ENCODE data around the gene RPF1.
"Not testable (repeated sequence)": the region's sequence is repeated elsewhere in the genome, so short reads cannot be mapped to it uniquely, and the experiment has no call there.

RPF1 gene, protein sequence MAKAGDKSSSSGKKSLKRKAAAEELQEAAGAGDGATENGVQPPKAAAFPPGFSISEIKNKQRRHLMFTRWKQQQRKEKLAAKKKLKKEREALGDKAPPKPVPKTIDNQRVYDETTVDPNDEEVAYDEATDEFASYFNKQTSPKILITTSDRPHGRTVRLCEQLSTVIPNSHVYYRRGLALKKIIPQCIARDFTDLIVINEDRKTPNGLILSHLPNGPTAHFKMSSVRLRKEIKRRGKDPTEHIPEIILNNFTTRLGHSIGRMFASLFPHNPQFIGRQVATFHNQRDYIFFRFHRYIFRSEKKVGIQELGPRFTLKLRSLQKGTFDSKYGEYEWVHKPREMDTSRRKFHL

DNA sequence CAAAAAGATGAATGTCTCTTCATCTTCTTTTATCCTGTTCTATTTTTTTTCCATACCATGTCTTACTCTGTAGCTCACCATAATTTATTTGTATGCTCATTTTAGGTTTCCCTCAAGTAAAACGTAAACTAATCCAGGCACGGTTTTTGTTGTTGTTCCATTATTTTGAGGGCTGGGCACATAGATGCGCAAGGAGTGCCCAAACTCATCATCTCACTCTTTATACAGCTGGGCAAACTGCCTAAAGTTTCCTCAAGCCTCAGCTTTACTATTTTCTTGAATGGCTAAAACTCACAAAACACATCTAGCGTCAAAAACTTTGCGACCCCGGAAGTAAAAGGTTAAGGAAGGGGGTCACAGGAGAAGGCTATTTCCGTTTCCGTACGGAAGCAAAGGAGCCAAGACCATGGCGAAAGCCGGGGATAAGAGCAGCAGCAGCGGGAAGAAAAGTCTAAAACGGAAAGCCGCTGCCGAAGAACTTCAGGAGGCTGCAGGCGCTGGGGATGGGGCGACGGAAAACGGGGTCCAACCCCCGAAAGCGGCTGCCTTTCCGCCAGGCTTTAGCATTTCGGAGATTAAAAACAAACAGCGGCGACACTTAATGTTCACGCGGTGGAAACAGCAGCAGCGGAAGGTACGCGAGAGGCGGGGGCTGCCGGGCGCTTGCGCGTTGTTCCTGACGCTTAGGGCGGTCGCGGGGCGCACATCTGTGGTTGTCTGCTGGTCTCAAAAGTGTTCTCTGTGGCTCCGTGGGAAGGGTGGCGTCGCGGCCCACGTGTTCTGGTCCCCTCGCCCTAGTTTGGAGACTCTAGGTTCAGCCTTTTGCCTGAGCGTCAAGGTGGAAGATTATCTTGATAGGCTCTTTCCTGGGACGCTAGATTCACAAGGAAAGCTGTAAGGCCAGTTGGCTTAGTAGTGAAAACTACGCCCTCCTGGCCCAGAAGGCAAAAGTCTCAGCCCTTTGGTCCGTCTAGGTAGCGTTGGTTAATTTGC is at the start of gene RPF1:
RPF1 (plus strand) TSS at position 391 of the 993 bp plus-strand sequence; CDS start at position 407, 16 bp downstream.
- peak; percentile 87 for DNase-seq (ENCODE audit: low spot score)

DNA sequence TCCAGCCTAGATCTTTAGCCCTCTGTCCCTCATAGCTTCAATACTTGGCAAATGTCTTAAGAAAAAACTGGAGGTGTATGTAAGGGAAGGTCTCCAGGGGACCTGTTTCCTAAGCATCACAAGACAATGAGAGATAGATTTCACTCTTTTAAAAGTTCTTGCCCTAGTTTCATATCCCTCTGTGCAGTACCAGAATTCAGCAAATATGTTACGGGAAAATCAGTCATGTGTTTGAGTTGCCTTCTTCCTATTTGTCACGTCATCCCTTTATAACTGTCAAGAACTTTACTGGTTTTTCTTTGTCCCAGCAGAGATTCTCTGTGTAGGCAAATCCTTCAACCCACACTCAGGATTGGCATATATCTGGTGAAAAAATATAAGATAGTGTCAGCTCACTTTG is 48.5 kb upstream of the RPF1 start:
- no peak for DNase-seq (ENCODE audit: low spot score)

DNA sequence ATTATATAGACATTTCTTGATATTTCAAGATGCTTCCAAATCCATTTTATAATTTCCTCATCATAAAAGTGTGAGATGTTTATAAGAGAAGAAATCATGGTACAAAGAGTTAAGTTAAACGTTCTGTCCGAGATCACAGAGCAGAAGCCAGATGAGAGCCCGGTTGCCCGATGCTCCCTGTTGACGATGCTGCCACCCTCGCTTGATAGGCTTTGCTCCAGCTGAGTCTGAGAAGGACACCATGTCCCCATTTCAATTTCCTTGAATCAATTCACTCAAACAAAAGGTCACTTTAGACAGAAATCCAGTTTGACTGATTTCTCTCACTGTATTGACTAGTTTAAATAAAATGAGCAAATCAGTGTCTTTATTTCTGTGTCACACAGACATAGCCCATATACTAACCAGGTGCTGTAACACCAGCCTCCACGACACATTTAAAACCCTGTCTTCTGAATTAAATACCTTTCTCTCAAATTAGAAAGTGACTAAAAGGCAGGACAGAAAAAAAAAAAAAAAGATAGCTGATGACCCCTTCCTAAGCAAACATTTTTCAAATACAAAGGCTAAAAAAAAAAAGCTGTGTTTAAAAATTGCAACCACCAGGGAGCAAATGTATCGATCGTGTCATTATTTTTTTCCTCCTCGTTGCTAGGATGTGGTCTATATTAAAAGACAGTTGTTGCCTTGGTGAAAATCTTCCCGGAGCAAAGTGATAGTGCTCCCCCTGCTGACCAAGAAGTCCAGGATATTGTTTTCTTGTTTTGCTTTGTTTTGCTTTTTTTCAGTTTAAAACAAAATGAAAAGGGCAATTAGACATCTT is 45.6 kb upstream of the RPF1 start:
- peak; percentile 77 for DNase-seq (ENCODE audit: low spot score)

DNA sequence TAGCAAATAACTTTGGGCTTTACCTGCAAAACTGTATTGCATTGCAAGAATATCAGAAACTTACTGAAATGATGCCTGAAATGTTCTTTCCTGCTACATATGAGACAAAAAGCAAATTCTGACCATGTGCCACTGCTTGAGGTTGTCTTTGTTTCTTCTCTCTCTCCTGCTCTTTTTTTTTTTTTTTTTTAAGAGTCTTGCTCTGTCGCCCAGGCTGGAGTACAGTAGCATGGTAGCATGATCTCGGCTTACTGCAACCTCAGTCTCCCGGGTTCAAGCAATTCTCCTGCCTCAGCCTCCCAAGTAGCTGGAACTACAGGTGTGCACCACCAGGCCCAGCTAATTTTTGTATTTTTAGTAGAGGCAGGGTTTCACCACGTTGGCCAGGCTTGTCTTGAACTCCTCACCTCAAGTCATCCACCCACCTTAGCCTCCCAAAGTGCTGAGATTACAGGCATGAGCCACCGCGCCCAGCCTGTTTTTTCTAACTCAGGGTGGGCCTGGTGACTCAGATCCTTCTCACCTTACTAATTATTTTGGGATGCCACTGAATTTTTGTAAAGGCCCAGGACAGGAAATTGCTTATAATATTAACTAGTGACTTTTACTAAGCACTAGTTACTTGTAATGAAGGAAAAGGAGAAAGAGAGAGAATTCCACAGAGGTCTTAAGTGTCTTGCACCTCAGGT is 44.8 kb upstream of the RPF1 start:
- DNase-seq (ENCODE audit: low spot score), result no peak

DNA sequence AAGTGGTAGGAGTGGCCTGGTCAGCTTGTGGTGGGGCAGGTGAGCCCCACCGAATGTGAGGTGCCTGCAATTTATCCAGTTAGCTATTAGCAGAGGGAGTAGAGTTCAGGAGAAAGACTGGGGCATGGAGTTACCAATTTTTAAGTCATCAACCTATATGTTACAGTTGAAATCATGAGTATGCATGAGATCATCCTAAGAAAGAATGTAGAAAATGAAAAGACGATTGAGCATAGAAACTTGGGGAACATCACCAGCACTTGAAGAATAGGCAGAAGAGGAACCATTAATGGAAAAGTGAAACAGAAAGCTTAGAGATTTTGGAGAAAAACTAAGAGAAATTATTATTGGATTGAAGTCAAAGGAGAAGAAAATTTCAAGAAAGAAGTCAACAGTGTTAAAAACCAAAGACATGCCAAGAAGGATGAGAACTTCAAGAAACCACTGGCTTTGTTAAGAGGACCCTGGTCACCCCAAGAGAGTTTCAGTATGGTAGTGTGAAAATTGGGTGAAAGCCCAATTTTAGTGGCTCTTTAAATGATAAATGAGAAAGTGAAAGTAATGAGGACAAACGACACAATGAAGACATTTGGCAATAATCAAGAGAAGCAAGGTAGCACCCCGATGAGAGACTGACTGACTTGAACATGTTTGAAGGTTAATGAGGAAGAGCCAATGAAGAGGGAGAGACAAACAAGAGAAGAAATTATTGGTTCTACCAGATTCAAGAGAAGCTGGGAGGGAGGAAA is 44.1 kb upstream of the RPF1 start:
- DNase-seq (ENCODE audit: low spot score), result no peak

DNA sequence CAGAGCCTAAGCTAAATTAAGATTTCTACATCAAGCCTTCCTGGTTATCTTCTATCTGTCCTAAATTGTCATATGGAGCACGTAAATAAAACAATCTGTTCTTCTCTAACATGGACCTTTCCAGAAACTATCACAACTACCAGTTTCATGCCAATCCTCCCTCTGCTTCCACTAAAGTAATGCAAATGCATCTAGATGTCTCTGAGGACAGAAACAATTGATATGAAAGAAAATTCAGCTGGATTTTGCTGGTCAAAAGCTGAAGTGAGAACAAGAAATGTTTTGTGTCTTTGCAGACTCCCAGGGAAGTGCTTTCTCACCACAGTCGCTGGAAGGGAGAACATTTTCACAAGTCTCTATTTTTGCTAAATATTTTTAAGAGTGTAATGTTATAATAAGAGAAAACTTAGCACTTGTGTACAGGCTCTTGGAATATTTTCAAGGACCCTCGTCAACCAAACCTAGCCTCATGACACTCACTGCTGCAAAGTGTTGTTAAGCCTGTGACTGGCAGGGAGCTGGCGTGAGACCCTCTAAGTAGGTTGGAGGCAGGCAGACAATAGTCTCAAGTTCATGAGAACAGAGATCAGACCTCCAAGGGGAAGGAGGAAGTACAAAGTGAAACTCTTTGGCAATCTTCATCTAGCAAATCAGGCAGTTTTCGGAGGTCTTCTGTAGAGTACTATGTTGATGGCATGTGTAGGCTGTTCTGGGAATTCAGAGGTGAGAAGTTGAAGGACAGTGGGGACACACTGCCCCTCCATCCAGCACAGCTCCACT is 42.0 kb upstream of the RPF1 start:
- DNase-seq (ENCODE audit: low spot score), result no peak

DNA sequence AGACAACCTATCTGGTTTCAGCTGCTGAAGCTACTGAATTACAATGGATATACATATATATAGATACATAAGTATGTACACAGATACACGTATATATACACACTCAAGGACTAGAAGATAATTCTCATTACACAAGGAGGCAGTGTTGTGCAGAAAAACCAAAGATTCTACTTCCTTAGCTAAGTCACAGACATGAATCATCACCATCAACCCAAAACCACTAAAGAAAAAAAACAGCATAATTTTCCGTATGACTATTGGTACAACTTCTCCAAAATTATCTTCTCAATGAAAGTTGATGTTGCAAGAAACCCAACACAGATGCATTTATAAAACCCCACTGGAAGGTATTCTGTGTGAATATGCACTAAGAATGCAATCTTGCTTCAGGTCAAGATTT is 36.8 kb upstream of the RPF1 start:
- DNase-seq (ENCODE audit: low spot score), result peak; percentile 85

DNA sequence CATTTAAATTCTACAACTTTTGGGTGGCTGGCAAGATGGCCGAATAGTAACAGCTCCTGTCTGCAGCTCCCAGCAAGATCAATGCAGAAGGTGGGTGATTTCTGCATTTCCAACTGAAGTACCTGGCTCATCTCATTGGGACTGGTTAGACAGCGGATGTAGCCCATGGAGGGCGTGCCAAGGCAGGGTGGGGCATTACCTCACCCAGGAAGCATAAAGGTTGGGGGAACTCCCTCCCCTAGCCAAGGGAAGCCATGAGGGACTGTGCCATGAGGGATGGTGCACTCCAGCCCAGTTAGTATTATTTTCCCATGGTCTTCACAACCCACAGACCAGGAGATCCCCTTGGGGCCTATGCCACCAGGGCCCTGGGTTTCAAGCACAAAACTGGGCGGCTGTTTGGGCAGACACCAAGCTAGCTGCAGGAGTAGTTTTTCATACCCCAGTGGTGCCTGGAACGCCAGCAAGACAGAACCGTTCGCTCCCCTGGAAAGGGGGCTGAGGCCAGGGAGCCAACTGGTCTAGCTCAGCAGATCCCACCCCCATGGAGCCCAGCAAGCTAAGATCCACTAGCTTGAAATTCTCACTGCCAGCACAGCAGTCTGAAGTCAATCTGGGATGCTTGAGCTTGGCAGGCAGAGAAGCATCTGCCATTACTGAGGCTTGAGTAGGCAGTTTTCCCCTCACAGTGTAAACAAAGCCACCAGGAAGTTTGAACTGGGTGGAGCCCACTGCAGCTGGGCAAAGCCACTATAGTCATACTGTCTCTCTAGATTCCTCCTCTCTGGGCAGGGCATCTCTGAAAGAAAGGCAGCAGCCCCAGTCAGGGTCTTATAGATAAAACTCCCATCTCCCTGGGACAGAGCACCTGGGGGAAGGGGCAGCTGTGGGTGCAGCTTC is 36.1 kb upstream of the RPF1 start:
- not testable (repeated sequence) for DNase-seq (ENCODE audit: low spot score)

DNA sequence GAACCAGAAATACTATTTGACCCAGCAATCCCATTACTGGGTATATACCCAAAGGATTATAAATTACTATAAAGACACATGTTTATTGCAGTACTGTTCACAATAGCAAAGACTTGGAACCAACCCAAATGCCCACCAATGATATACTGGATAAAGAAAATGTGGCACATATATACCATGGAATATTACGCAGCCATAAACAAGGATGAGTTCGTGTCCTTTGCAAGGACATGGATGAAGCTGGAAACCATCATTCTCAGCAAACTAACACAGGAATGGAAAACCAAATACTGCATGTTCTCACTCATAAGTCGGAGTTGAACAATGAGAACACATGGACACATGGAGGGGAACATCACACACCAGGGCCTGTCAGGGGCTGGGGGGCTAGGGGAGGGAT is 30.4 kb upstream of the RPF1 start:
- not testable (repeated sequence) for DNase-seq (ENCODE audit: low spot score)

DNA sequence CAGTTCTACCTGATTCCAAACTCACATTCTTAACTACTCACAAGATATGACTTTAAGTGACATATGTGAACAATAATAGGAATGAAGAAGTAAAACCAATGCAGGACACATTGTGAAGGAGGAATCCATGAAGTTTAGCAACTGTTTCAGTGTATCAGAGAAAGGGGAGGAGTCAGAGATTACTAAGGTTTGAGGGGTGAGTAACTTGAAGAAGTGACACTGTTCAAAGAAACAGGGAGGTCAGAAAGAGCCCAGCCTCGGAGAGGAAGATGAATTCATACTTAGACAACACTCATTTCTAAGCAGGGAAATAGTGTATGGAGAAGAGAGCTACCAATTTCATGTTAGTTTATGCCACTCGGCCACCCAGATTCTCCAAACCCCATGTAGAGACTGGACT is 28.2 kb upstream of the RPF1 start:
- no peak for DNase-seq (ENCODE audit: low spot score)

DNA sequence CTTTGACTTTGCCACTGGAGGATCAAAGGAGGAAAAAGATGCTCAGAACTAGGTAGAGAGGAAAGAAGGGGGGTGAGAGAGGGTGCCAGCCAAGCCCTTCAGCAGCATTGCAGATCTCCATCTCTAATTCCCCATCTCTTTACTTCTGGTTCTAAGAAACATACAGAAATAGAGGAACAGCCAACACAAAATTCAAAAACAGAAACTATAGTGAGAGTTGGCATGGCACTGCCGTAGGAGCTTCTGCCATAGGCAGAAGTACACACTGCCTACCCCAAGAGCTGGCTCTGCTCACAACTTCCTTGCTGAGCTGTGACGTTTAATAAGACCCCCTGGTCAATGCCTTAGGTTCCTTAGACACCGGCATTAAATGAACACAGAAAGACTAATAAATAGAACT is 26.6 kb upstream of the RPF1 start:
- no peak for DNase-seq (ENCODE audit: low spot score)

DNA sequence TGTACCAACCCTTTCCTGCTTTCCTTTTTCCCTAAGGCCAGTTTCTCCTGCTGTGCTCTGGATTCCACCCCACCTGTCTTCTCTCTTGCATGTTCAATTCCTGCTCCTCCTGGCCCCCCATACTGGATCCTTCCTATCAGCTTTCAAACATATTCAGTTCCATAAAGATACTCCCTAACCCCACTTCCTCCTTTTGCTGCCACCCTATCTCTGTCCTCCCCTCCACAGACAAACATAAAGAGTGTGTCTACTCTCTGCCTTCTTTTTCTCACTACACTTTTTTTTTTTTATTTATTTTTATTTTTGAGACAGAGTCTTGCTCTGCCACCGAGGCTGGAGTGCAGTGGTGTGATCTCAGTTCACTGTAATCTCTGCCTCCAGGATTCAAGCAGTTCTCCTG is 16.9 kb upstream of the RPF1 start:
- DNase-seq (ENCODE audit: low spot score), result no peak

DNA sequence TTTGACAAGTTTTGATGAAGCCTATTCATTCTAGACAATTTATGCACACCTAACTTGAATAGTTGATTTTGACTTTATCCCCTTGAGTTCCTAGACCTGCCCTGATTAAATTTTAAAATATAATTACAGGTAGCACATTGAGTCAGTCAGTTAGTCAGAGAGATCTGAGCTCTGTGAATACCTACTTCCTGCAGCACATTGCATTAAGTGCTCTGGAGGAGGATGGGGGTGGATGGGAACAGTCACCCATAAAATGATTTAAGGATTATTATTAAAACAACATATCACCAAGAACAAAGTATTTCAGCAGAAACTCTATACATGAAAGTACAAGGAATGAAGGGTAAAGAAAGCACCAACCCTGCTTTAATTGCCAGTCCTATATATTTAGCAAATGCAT is 11.8 kb upstream of the RPF1 start:
- DNase-seq (ENCODE audit: low spot score), result no peak

DNA sequence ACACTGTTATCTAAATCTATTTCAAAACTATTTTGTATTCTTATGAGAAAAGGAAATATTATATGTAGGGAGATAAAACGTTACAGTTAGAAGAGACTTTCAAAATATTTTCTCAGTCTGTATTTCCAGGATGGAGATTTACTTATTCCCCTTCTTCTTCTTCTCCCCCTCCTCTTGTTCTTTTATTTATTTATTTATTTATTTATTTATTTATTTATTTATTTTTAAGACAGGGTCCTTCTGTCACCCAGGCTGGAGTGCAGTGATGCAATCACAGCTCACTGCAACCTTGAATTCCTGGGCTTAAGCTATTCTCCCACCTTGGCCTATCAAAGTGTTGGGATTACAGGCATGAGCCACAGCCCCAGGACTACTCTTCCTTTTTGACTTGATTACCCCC is 2.8 kb upstream of the RPF1 start:
- no peak for DNase-seq (ENCODE audit: low spot score)

DNA sequence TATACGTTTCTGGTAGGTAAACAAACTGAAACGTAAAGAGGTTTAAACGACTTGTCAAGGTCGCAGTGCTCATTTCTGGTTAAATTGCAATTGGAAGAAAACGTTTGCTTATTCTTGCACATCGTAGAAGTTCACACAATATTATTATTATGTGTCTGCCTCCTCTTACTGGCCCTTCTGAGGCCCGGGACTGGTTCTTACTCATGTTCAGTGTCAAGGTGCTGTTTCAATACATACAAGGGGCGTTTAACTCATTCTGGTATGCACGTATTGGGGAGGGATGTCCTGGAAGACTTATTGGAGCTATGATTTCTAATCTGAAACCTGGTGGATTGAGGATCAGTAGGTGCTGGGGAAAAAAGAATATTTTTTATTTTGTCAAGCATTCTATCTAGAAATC is 932 bp downstream of the RPF1 start:
- DNase-seq (ENCODE audit: low spot score), result no peak

DNA sequence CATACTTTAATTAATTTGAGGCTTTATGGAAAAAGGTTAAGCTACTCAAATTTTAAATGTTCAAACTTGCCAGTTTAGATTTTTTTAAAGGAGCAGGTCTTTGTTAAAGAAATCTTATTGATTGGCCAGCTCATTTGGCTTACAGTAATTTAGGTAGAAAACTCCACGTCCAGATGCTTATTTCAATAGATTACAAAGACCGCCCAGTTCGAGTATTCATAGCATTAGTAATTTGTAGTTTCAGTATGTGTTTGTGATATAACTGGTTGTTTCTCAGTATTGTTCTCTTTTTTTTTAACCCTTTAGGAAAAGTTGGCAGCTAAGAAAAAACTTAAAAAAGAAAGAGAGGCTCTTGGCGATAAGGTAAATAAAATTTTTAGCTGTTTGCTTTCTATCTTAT is 1.6 kb downstream of the RPF1 start:
- DNase-seq (ENCODE audit: low spot score), result no peak

DNA sequence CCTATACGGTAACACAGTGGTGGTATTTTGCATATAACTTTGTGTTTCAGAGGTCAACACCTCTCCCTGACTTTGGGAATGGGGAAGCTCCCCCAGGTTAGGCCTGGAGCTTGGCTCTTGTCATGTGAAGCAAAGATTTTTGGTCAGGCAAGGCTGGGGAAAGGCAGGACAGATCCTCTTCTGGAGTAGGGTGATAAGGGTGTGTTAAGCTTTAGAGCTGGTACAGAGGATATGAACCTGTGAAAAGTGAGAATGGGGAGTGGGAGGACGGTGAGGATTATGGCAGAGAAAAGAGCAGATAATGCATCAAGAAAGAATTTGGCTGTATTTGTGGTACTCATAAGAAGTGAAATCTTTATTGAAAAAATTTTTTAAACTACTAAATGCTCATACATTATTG is 2.3 kb downstream of the RPF1 start:
- DNase-seq (ENCODE audit: low spot score), result no peak

DNA sequence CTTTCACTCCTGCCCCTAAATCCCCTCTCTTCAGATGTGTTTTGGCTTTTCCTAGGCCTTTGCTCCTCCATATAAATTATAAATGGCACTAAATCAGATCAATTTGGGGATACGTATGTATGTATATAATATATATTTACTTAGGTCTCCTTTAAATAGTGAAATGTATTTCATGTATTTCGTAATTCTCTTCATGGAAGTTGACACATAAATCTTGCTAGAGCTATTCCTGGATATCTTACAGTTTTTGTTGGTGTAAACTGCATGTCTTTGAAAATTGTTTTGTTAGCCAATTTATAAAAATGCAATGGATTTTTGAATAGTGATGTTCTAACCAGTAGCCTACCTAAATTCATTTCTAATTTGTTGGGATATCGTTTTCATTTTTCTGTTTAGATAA is 9.0 kb downstream of the RPF1 start:
- DNase-seq (ENCODE audit: low spot score), result no peak

DNA sequence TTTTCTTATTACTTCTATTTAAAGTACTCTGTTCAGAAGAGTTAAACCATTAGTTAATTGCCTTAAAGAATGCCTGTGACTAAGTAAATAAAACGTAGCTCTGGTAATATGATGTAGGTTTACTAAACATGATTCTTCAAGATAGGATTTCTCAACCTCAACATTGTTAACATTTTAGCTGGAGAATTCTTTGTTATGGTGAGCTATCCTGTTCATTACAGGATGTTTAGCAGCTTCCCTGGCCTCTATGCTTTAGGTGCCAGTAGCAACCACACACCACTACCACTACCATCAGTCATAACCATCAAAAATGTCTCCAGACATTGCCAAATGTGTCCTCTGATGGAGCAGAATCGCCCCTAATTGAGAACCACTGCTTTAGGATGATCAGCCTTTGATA is 10.7 kb downstream of the RPF1 start:
- DNase-seq (ENCODE audit: low spot score), result no peak
